Mesendoderm (in vitro differentiated cells): Measurements from ENCODE around the gene RDX.

Source experiments
- DNase-seq: peaks from one replicate; pipeline ENCODE4 v3.0.0; 2013
- H2AK5ac ChIP-seq: 2 replicates; pipeline ENCODE4 v1.6.1; 2013; ENCODE audit warnings: low read length, inconsistent platforms
- H2BK120ac ChIP-seq: 2 replicates; pipeline ENCODE4 v1.6.1; 2013; ENCODE audit warnings: low read depth, mild to moderate bottlenecking, low read length, moderate library complexity, mixed read lengths
- H2BK15ac ChIP-seq: replicated peaks from 2 replicates; pipeline ENCODE4 v1.6.1; 2013; ENCODE audit warnings: low read depth, mild to moderate bottlenecking, moderate library complexity
- H2BK5ac ChIP-seq: 2 replicates; pipeline ENCODE4 v1.6.1; 2013; ENCODE audit warnings: low read length, inconsistent platforms
- H3K18ac ChIP-seq: 2 replicates; pipeline ENCODE4 v1.6.1; 2013; ENCODE audit warnings: mild to moderate bottlenecking, low read length, mixed read lengths
- H3K23ac ChIP-seq: one replicate; pipeline ENCODE4 v1.6.1; 2013; ENCODE audit warnings: low read length
- H3K27ac ChIP-seq: 2 replicates; pipeline ENCODE4 v1.5.1; 2013; ENCODE audit warnings: low read depth, mild to moderate bottlenecking, inconsistent platforms, low read length, moderate library complexity
- H3K27me3 ChIP-seq: 2 replicates; pipeline ENCODE4 v1.6.1; 2013; ENCODE audit warnings: low read length, control low read depth, mild to moderate bottlenecking, inconsistent platforms; ENCODE audit not compliant: insufficient read depth, poor library complexity
- H3K36me3 ChIP-seq: 2 replicates; pipeline ENCODE4 v1.6.1; 2013; ENCODE audit warnings: low read length, inconsistent platforms; ENCODE audit not compliant: control insufficient read depth, insufficient read depth
- H3K4ac ChIP-seq: one replicate; pipeline ENCODE4 v1.6.1; 2013; ENCODE audit warnings: low read depth, mild to moderate bottlenecking, low read length, moderate library complexity
- H3K4me1 ChIP-seq: 2 replicates; pipeline ENCODE4 v1.6.1; 2013; ENCODE audit warnings: low read depth, low read length, inconsistent platforms; ENCODE audit not compliant: control insufficient read depth
- H3K4me2 ChIP-seq: 2 replicates; pipeline ENCODE4 v1.6.1; 2013; ENCODE audit warnings: low read length
- H3K4me3 ChIP-seq: 2 replicates; pipeline ENCODE4 v1.5.1; 2013; ENCODE audit warnings: mild to moderate bottlenecking, low read length
- H3K56ac ChIP-seq: one replicate; pipeline ENCODE4 v1.6.1; 2013; ENCODE audit warnings: low read length
- H3K79me1 ChIP-seq: 2 replicates; pipeline ENCODE4 v1.6.1; 2013; ENCODE audit warnings: low read length, inconsistent platforms
- H3K79me2 ChIP-seq: 2 replicates; pipeline ENCODE4 v1.6.1; 2013; ENCODE audit warnings: mild to moderate bottlenecking, low read length; ENCODE audit not compliant: control insufficient read depth, insufficient read depth
- H3K9ac ChIP-seq: 2 replicates; pipeline ENCODE4 v1.6.1; 2013; ENCODE audit warnings: low read length, inconsistent platforms
- H4K5ac ChIP-seq: one replicate; pipeline ENCODE4 v1.6.1; 2013; ENCODE audit warnings: low read length
- H4K8ac ChIP-seq: one replicate; pipeline ENCODE4 v1.6.1; 2013; ENCODE audit warnings: low read depth, mild to moderate bottlenecking, control low read depth, low read length, moderate library complexity
- WGBS: extraction: QIAGEN DNeasy Blood & Tissue Kit; methylation state at CpG from one replicate; pipeline ENCODE4 v1.1.7; 2013; ENCODE audit warnings: low lambda C conversion rate, missing lambda C conversion rate; ENCODE audit not compliant: insufficient coverage; ENCODE audit errors: extremely low coverage; 5-methylcytosine and 5-hydroxymethylcytosine counted together

RDX gene

GRCh38 chr11:110337570-110338193 lies 41.3 kb upstream of the RDX start:
- Histone ChIP-seq H3K36me3 (no peaks in the 10 kb centered on the region), H3K9ac (no peak overlapping the region), H3K79me1 (no peaks in the 10 kb centered on the region), H3K4me3 (no peak overlapping the region), H3K27me3 (no peaks in the 10 kb centered on the region), H3K4me1 (no peaks in the 10 kb centered on the region), H3K27ac (no peak overlapping the region), H2AK5ac (no peak overlapping the region), H2BK15ac (no peak overlapping the region), H3K23ac (no peak overlapping the region), H3K79me2 (no peaks in the 10 kb centered on the region), H2BK120ac (no peak overlapping the region), H3K4ac (no peak overlapping the region), H4K8ac (no peak overlapping the region), H3K56ac (no peak overlapping the region), H3K18ac (no peak overlapping the region), H2BK5ac (no peak overlapping the region), H3K4me2 (no peak overlapping the region), H4K5ac (no peak overlapping the region)
- WGBS, result no CpG with 5 or more reads among the region's 4 CpGs
- peak; percentile 97 for DNase-seq

- Histone ChIP-seq H3K18ac (no peak overlapping the region), H2BK15ac (no peak overlapping the region), H3K4me3 (no peak overlapping the region), H3K56ac (no peak overlapping the region), H3K23ac (no peak overlapping the region), H3K27ac (no peak overlapping the region), H3K4me1 (no peaks in the 10 kb centered on the region), H3K79me2 (no peaks in the 10 kb centered on the region), H3K4ac (no peak overlapping the region), H3K9ac (no peak overlapping the region), H3K79me1 (no peaks in the 10 kb centered on the region), H3K4me2 (no peak overlapping the region), H3K27me3 (peaks cover 2% of the 10 kb centered on the region), H2AK5ac (no peak overlapping the region), H2BK5ac (no peak overlapping the region), H4K8ac (no peak overlapping the region), H4K5ac (no peak overlapping the region), H2BK120ac (no peak overlapping the region), H3K36me3 (no peaks in the 10 kb centered on the region)
- DNase-seq, result no peak
- no CpG with 5 or more reads among the region's 3 CpGs for WGBS
These were observed 39.6 kb upstream of the RDX start for GRCh38 chr11:110336054-110336453.

- no peak overlapping the region for H3K56ac ChIP-seq
- H3K27ac ChIP-seq, result no peak overlapping the region
- no peaks in the 10 kb centered on the region for H3K79me1 ChIP-seq
- peaks cover 2% of the 10 kb centered on the region for H3K27me3 ChIP-seq
- no peak overlapping the region for H2BK120ac ChIP-seq
- H2BK15ac ChIP-seq, result no peak overlapping the region
- H2AK5ac ChIP-seq, result no peak overlapping the region
- no peaks in the 10 kb centered on the region for H3K36me3 ChIP-seq
- H3K9ac ChIP-seq, result no peak overlapping the region
- H2BK5ac ChIP-seq, result no peak overlapping the region
- no peak overlapping the region for H3K4me3 ChIP-seq
- no peak overlapping the region for H3K23ac ChIP-seq
- H4K8ac ChIP-seq, result no peak overlapping the region
- no CpG with 5 or more reads among the region's 4 CpGs for WGBS
- H3K79me2 ChIP-seq, result no peaks in the 10 kb centered on the region
- no peak overlapping the region for H3K4me2 ChIP-seq
- H3K4me1 ChIP-seq, result no peaks in the 10 kb centered on the region
- no peak for DNase-seq
- no peak overlapping the region for H4K5ac ChIP-seq
- H3K4ac ChIP-seq, result peak overlapping the region; percentile 55
- no peak overlapping the region for H3K18ac ChIP-seq
These were observed 38.9 kb upstream of the RDX start for GRCh38 chr11:110335358-110335757.

- Histone ChIP-seq H2BK120ac (no peak overlapping the region), H3K18ac (no peak overlapping the region), H3K9ac (no peak overlapping the region), H3K36me3 (no peaks in the 10 kb centered on the region), H3K27me3 (peaks cover 2% of the 10 kb centered on the region), H3K23ac (no peak overlapping the region), H2BK15ac (peak overlapping the region; percentile 15), H3K4me1 (no peaks in the 10 kb centered on the region), H3K56ac (no peak overlapping the region), H2BK5ac (no peak overlapping the region), H3K79me2 (no peaks in the 10 kb centered on the region), H3K79me1 (no peaks in the 10 kb centered on the region), H4K8ac (no peak overlapping the region), H3K27ac (no peak overlapping the region), H4K5ac (no peak overlapping the region), H2AK5ac (no peak overlapping the region), H3K4me3 (peak overlapping the region; percentile 9), H3K4me2 (no peak overlapping the region), H3K4ac (no peak overlapping the region)
- no CpG with 5 or more reads among the region's 1 CpG for WGBS
- no peak for DNase-seq
These were observed 35.2 kb upstream of the RDX start for GRCh38 chr11:110331626-110332025.

GRCh38 chr11:110329445-110329844 lies 33.0 kb upstream of the RDX start:
- Histone ChIP-seq H3K4me1 (no peaks in the 10 kb centered on the region), H3K4ac (no peak overlapping the region), H2BK5ac (peak overlapping the region; percentile 0), H3K9ac (no peak overlapping the region), H3K18ac (no peak overlapping the region), H3K4me3 (no peak overlapping the region), H3K36me3 (no peaks in the 10 kb centered on the region), H2BK15ac (no peak overlapping the region), H4K8ac (no peak overlapping the region), H3K79me2 (no peaks in the 10 kb centered on the region), H3K56ac (no peak overlapping the region), H3K27me3 (peaks cover 2% of the 10 kb centered on the region), H3K23ac (no peak overlapping the region), H4K5ac (no peak overlapping the region), H2AK5ac (no peak overlapping the region), H2BK120ac (no peak overlapping the region), H3K79me1 (no peaks in the 10 kb centered on the region), H3K4me2 (no peak overlapping the region), H3K27ac (no peak overlapping the region)
- DNase-seq, result peak; percentile 59
- no CpG with 5 or more reads among the region's 1 CpG for WGBS

- Histone ChIP-seq H3K79me1 (no peaks in the 10 kb centered on the region), H3K79me2 (no peaks in the 10 kb centered on the region), H3K4me1 (no peaks in the 10 kb centered on the region), H3K4ac (no peak overlapping the region), H2BK15ac (no peak overlapping the region), H3K4me3 (no peak overlapping the region), H3K23ac (no peak overlapping the region), H3K27me3 (peaks cover 2% of the 10 kb centered on the region), H3K9ac (no peak overlapping the region), H4K8ac (no peak overlapping the region), H2BK120ac (no peak overlapping the region), H3K18ac (no peak overlapping the region), H3K4me2 (no peak overlapping the region), H4K5ac (no peak overlapping the region), H3K56ac (no peak overlapping the region), H2AK5ac (no peak overlapping the region), H3K36me3 (no peaks in the 10 kb centered on the region), H3K27ac (no peak overlapping the region), H2BK5ac (no peak overlapping the region)
- WGBS, result no CpG with 5 or more reads among the region's 3 CpGs
- no peak for DNase-seq
These were observed 31.1 kb upstream of the RDX start for GRCh38 chr11:110327508-110327907.
